ENCODE results near the gene CACNA1D.

DNA sequence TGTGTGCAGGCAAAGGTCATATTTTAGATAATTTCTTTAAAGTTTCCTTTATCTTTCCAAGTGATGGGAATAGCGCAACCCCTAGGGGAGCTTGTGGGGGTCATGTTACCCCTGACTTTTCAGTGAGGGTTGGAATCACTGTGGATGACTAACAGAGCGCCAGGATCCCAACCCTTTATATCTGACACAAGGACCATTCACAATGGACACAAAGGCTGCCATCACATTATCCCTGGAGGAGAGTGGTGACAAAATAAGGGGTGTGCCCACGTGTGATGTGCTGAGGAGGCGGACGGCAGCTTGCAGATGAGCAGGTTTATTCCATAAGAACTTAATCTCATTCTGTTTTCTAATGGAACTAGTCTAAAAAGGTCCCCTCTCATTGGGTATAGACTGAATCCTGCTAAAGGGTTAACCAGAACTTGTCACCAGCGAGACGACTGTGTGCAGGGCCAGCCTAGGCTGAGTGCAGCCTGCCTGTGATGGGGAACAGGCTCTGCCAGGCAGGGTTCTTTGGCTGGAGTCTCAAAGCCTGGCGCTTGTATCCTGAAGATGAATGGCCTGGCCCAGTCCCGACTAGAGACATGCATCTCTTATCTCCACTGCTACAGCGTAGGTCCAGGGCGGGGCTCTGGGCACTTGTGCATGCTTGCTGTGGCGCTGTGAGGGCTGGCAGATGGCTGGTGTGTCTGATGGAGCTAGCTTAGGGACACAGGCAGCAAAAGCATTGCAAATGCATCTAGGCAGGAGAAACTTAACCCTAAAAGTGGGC, 301.6 kb downstream of the CACNA1D start:
- TF ChIP-seq GATA2 (IDR thresholded peaks at IDR 0.05; ENCODE audit: low read depth, low read length) (peak; percentile 95), GATA3 (IDR thresholded peaks at IDR 0.05; ENCODE audit: low read depth, low read length) (0 out of 2 replicates have a peak, but pooled peaks have one; percentile 23)

Measured in SH-SY5Y (cell line).